GM12878 (cell line): ENCODE data around the gene HSPA12A. TPM values are rescaled to one million over a fixed set of nuclear protein-coding genes. Genes with fewer than 3 reads are reported as not detected.

Experiments
- ATAC-seq: fragments of 200-7000 bp; cut with Tn5 transposase; 3 replicates; pipeline ENCODE4 v1.9.1; 2020; ENCODE audit warnings: mild to moderate bottlenecking, moderate library complexity
- BruUV-seq: library from RNA; stranded (reverse); fragments of 400-500 nt; replicated peaks from 2 replicates; lab custom pipeline; 2021; lab: Mats Ljungman, UMichigan
- CTCF ChIA-PET: fragments of 300-600 bp; sonication (Branson Sonifier 250); formaldehyde crosslinking; extraction: SDS; loops from one replicate; lab custom pipeline; 2021; ENCODE audit warnings: inconsistent platforms; lab: Yijun Ruan, JAX
- POLR2A ChIA-PET: fragments of 350-600 bp; formaldehyde crosslinking; extraction: SDS; loops from one replicate; lab custom pipeline; 2021; ENCODE audit warnings: inconsistent platforms; lab: Charles Lee
- RAD21 ChIA-PET: fragments of 300-600 bp; sonication (Branson Sonifier 250); formaldehyde crosslinking; loops from one replicate; lab custom pipeline; 2023; ENCODE audit warnings: antibody characterized with exemption; ENCODE audit not compliant: unreplicated experiment; lab: Charles Lee
- SMC1A ChIA-PET: fragments of 300-600 bp; sonication (Branson Sonifier 250); formaldehyde crosslinking; loops from one replicate; lab custom pipeline; 2023; ENCODE audit not compliant: unreplicated experiment, uncharacterized antibody; lab: Charles Lee
- DNase-seq: peaks from one replicate; pipeline ENCODE4 v3.0.0-alpha.2; 2011; ENCODE audit warnings: low read depth, low spot score
- FAIRE-seq: peaks from 3 replicates; lab custom pipeline; 2011; peaks lifted over from hg19 to GRCh38; lab: Jason Lieb, UNC
- H2AFZ ChIP-seq: 2 replicates; pipeline ENCODE4 v1.6.0; 2011; ENCODE audit warnings: low read depth, low read length, control low read depth; ENCODE audit not compliant: control insufficient read depth
- H3K27ac ChIP-seq: 2 replicates; pipeline ENCODE4 v1.5.1; 2011; ENCODE audit warnings: control low read depth; ENCODE audit not compliant: control insufficient read depth, insufficient read depth
- H3K27me3 ChIP-seq, 2 experiments: replicated peaks in 1 of 2; 2 replicates each; pipeline versions ENCODE4 v1.6.0 to v1.6.1; 2011; ENCODE audit warnings: low read length in 1 of 2; ENCODE audit not compliant: control insufficient read depth in 2 of 2, insufficient read depth in 2 of 2
- H3K36me3 ChIP-seq, 2 experiments: 2 replicates each; pipeline ENCODE4 v1.5.1; 2011; ENCODE audit warnings: low read length in 1 of 2; ENCODE audit not compliant: control insufficient read depth in 2 of 2, insufficient read depth in 2 of 2
- H3K4me1 ChIP-seq: 2 replicates; pipeline ENCODE4 v1.6.1; 2011; ENCODE audit warnings: mild to moderate bottlenecking, low read length, moderate library complexity, mixed read lengths; ENCODE audit not compliant: control insufficient read depth, insufficient read depth
- H3K4me2 ChIP-seq: 2 replicates; pipeline ENCODE4 v1.6.0; 2011; ENCODE audit warnings: control low read depth; ENCODE audit not compliant: control insufficient read depth, insufficient read depth
- H3K4me3 ChIP-seq: fragments of 200-600 bp; sonication (generic); 2 replicates; pipeline ENCODE4 v1.5.1; 2016
- H3K79me2 ChIP-seq: 2 replicates; pipeline ENCODE4 v1.6.0; 2011; ENCODE audit warnings: low read length; ENCODE audit not compliant: control insufficient read depth, insufficient read depth
- H3K9ac ChIP-seq: 2 replicates; pipeline ENCODE4 v1.8.0; 2011; ENCODE audit warnings: low read length, control low read depth, mixed read lengths; ENCODE audit not compliant: control insufficient read depth, insufficient read depth
- H3K9me3 ChIP-seq: replicated peaks from 3 replicates; pipeline ENCODE4 v1.5.1; 2011; ENCODE audit warnings: mild to moderate bottlenecking, low read length; ENCODE audit not compliant: control insufficient read depth, insufficient read depth
- H4K20me1 ChIP-seq: 2 replicates; pipeline ENCODE4 v1.6.0; 2011; ENCODE audit not compliant: control insufficient read depth, insufficient read depth
- BMI1 ChIP-seq: fragments of 450-650 bp; IDR thresholded peaks from 2 replicates; pipeline ENCODE4 v1.6.1; 2016; ENCODE audit warnings: mild to moderate bottlenecking, moderate library complexity, borderline replicate concordance
- EP300 ChIP-seq, 2 experiments: fragments of 150-350 bp in 1 of 2; IDR thresholded peaks; 2 replicates each; pipeline ENCODE4 v1.6.1; 2011 to 2012; ENCODE audit warnings: low read depth in 2 of 2, low read length in 2 of 2, borderline replicate concordance in 1 of 2, improper control_type of control experiment in 1 of 2, inconsistent platforms in 1 of 2; ENCODE audit not compliant: control insufficient read depth in 1 of 2
- FOXK2 ChIP-seq: fragments of 450-650 bp; IDR thresholded peaks from 2 replicates; pipeline ENCODE4 v1.6.1; 2017; ENCODE audit warnings: mild to moderate bottlenecking, moderate library complexity
- HDAC2 ChIP-seq: fragments of 200-600 bp; sonication (generic); IDR thresholded peaks from 2 replicates; pipeline ENCODE4 v1.6.1; 2017
- LARP7 ChIP-seq: fragments of 450-650 bp; IDR thresholded peaks from 2 replicates; pipeline ENCODE4 v1.6.1; 2017; ENCODE audit warnings: mild to moderate bottlenecking
- PAX8 ChIP-seq: fragments of 450-650 bp; IDR thresholded peaks from 2 replicates; pipeline ENCODE4 v1.6.1; 2017; ENCODE audit warnings: mild to moderate bottlenecking, moderate library complexity
- RB1 ChIP-seq: fragments of 450-650 bp; formaldehyde crosslinking; IDR thresholded peaks from 2 replicates; pipeline ENCODE4 v1.6.1; 2017; ENCODE audit warnings: mild to moderate bottlenecking, borderline replicate concordance
- RUNX3 ChIP-seq: IDR thresholded peaks from 2 replicates; pipeline ENCODE4 v1.6.1; 2012; ENCODE audit warnings: low read length, inconsistent platforms
- SIN3A ChIP-seq: IDR thresholded peaks from 2 replicates; pipeline ENCODE4 v1.6.1; 2012; ENCODE audit warnings: low read depth, low read length, improper control_type of control experiment
- SMAD1 ChIP-seq: fragments of 450-650 bp; IDR thresholded peaks from 2 replicates; pipeline ENCODE4 v1.6.1; 2018; ENCODE audit warnings: mild to moderate bottlenecking, low read depth; ENCODE audit not compliant: partially characterized antibody
- SPI1 ChIP-seq: IDR thresholded peaks from 2 replicates; pipeline ENCODE4 v1.6.1; 2011; ENCODE audit warnings: low read depth, mild to moderate bottlenecking, low read length, moderate library complexity, borderline replicate concordance; ENCODE audit not compliant: insufficient read depth
- TARDBP ChIP-seq: IDR thresholded peaks from 2 replicates; pipeline ENCODE4 v1.6.1; 2016; ENCODE audit warnings: borderline replicate concordance
- WGBS: methylation state at CpG from one replicate; pipeline ENCODE4 v1.1.6; 2016; ENCODE audit warnings: low lambda C conversion rate; ENCODE audit not compliant: insufficient replicate concordance, insufficient coverage; ENCODE audit errors: missing lambda C conversion rate; 5-methylcytosine and 5-hydroxymethylcytosine counted together
- in situ Hi-C: fragments of 300-500 bp; cut with MboI; formaldehyde crosslinking; loops from 9 replicates; pipeline ENCODE4 v1.14.3; 2018; ENCODE audit warnings: mixed read lengths
- intact Hi-C: fragments of 100-400 bp; cut with micrococcal nuclease; formaldehyde crosslinking; loops from one replicate; pipeline ENCODE4 v1.14.2; 2022; ENCODE audit not compliant: unreplicated experiment
- polyA plus RNA-seq, 11 experiments: library from polyadenylated mRNA; depleted of rRNA in 4 of 11; unstranded in 6 of 11; stranded (reverse) in 5 of 11; fragments of >200 nt; fragmentation: Nextera tagmentation in 4 of 11; fragmentation: Illumina TruSeq in 1 of 11; extraction: Ambion mirVana in 4 of 11; extraction: Trizol in 1 of 11; gene quantifications; 1 replicate in 1 of 11; 2 replicates in 10 of 11; pipeline versions ENCODE4 v1.2.1 to v1.2.3, GENCODE V29; 2011 to 2016; ENCODE audit warnings: inconsistent platforms in 2 of 11, missing spikeins in 2 of 11, low read depth in 1 of 11
- total RNA-seq, 4 experiments: library from RNA; depleted of rRNA in 3 of 4; stranded (reverse); fragments of >200 nt in 3 of 4; fragmentation: Illumina TruSeq in 1 of 4; extraction: Trizol in 1 of 4; gene quantifications; 2 replicates each; pipeline versions ENCODE4 v1.2.1 to v1.2.3, GENCODE V29; 2013 to 2021
- TF ChIP-seq, protein P1 (sequence below): fragments of 450-650 bp; conservative IDR thresholded peaks from 2 replicates; pipeline ENCODE4 v1.6.1; 2017; ENCODE audit warnings: mild to moderate bottlenecking, moderate library complexity
- TF ChIP-seq, protein P2 (sequence below): fragments of 450-650 bp; IDR thresholded peaks from 2 replicates; pipeline ENCODE4 v1.6.1; 2017; ENCODE audit warnings: mild to moderate bottlenecking, moderate library complexity
- TF ChIP-seq, protein P3 (sequence below): IDR thresholded peaks from 2 replicates; pipeline ENCODE4 v1.6.1; 2012; ENCODE audit warnings: low read depth, low read length, improper control_type of control experiment
- TF ChIP-seq, protein P4 (sequence below): fragments of 450-650 bp; IDR thresholded peaks from 2 replicates; pipeline ENCODE4 v1.6.1; 2018; ENCODE audit warnings: borderline replicate concordance, mild to moderate bottlenecking; ENCODE audit not compliant: partially characterized antibody

HSPA12A gene
- total and polyA plus RNA-seq, 10 of the 15 experiments (the other 5 are each of a cell fraction or from before 2014, with no cell fraction given) = 0.90 to 20.2 (median 2.8) TPM

DNA sequence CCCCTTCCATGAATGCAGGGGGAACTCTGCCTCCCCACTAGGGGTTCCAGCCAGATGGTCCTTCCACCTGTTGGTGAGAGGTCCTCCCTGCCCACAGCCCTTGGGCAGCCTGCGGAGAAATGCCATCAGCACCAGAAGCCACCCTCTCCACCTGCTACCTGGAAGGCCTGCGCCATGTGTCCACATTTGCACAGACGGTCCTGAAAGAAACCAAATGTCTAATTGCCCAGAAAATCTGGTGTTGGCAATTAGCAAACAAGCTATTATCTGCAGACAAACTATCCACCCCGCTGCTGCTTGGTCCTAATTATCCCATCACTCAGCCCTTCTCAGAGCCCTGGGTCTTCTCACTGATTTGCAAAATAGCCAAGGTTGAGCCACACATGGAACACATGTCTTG lies 32.3 kb downstream of the HSPA12A start (continued):
- TF ChIP-seq PAX8 = no peak
- TF ChIP-seq SPI1 = no peak
- TF ChIP-seq HDAC2 = no peak
- TF ChIP-seq, protein P1, sequence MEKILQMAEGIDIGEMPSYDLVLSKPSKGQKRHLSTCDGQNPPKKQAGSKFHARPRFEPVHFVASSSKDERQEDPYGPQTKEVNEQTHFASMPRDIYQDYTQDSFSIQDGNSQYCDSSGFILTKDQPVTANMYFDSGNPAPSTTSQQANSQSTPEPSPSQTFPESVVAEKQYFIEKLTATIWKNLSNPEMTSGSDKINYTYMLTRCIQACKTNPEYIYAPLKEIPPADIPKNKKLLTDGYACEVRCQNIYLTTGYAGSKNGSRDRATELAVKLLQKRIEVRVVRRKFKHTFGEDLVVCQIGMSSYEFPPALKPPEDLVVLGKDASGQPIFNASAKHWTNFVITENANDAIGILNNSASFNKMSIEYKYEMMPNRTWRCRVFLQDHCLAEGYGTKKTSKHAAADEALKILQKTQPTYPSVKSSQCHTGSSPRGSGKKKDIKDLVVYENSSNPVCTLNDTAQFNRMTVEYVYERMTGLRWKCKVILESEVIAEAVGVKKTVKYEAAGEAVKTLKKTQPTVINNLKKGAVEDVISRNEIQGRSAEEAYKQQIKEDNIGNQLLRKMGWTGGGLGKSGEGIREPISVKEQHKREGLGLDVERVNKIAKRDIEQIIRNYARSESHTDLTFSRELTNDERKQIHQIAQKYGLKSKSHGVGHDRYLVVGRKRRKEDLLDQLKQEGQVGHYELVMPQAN = no peak

DNA sequence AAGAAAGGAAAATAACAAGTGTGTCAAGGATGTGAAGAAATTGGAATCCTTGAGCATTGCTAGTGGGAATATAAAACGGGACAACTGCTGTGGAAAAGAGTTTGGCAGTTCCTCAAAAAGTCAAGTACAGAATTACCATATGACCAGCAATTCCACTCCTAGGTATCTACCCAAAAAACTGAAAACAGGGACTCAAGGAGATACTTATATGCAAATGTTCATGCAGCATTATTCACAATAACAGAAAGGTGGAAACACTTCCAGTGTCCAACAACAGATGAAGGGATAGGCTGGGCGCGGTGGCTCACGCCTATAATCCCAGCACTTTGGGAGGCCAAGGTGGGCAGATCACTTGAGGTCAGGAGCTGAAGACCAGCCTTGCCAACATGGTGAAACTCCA lies 33.5 kb downstream of the HSPA12A start:
- no peak overlapping the region for H2AFZ ChIP-seq
- POLR2A ChIA-PET = interaction anchor here (0.7 kb wide), 1 partner anchor 937 kb away, joined by 5 read pairs; no protein-coding TSS in a partner anchor
- WGBS = 54% methylated on average over 4 of the region's 4 CpGs
- in situ Hi-C loops (no loop called here), intact Hi-C loops (no loop called here)
- SMC1A ChIA-PET = no interaction called here
- no peak overlapping the region for H3K4me2 ChIP-seq
- no peaks in the 10 kb centered on the region for H3K9me3 ChIP-seq
- no peaks in the 10 kb centered on the region; a peak in 1 of 4 replicates for H3K27me3 ChIP-seq
- no peak overlapping the region for H3K4me3 ChIP-seq
- no peak overlapping the region for H3K9ac ChIP-seq
- H3K79me2 ChIP-seq = no peaks in the 10 kb centered on the region
- no TSS peak for BruUV-seq
- FAIRE-seq = no peak
- RAD21 ChIA-PET = no interaction called here
- no peaks in the 10 kb centered on the region for H3K36me3 ChIP-seq
- H4K20me1 ChIP-seq = no peaks in the 10 kb centered on the region
- ATAC-seq = no peak
- H3K27ac ChIP-seq = no peak overlapping the region
- no peak for DNase-seq
- no peaks in the 10 kb centered on the region for H3K4me1 ChIP-seq
- CTCF ChIA-PET = no interaction called here
- TF ChIP-seq, protein P2, sequence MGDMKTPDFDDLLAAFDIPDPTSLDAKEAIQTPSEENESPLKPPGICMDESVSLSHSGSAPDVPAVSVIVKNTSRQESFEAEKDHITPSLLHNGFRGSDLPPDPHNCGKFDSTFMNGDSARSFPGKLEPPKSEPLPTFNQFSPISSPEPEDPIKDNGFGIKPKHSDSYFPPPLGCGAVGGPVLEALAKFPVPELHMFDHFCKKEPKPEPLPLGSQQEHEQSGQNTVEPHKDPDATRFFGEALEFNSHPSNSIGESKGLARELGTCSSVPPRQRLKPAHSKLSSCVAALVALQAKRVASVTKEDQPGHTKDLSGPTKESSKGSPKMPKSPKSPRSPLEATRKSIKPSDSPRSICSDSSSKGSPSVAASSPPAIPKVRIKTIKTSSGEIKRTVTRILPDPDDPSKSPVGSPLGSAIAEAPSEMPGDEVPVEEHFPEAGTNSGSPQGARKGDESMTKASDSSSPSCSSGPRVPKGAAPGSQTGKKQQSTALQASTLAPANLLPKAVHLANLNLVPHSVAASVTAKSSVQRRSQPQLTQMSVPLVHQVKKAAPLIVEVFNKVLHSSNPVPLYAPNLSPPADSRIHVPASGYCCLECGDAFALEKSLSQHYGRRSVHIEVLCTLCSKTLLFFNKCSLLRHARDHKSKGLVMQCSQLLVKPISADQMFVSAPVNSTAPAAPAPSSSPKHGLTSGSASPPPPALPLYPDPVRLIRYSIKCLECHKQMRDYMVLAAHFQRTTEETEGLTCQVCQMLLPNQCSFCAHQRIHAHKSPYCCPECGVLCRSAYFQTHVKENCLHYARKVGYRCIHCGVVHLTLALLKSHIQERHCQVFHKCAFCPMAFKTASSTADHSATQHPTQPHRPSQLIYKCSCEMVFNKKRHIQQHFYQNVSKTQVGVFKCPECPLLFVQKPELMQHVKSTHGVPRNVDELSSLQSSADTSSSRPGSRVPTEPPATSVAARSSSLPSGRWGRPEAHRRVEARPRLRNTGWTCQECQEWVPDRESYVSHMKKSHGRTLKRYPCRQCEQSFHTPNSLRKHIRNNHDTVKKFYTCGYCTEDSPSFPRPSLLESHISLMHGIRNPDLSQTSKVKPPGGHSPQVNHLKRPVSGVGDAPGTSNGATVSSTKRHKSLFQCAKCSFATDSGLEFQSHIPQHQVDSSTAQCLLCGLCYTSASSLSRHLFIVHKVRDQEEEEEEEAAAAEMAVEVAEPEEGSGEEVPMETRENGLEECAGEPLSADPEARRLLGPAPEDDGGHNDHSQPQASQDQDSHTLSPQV = no peak
- TF ChIP-seq FOXK2 (no peak), TARDBP (no peak), RB1 (no peak), EP300 (IDR thresholded peaks at IDR 0.05; ENCODE audit: borderline replicate concordance in 1 of 2, control insufficient read depth in 1 of 2, low read depth in 2 of 2, low read length in 2 of 2) (no peak), LARP7 (no peak), RUNX3 (no peak), BMI1 (no peak), SMAD1 (no peak), PAX8 (no peak), SIN3A (no peak)
- TF ChIP-seq, protein P3, sequence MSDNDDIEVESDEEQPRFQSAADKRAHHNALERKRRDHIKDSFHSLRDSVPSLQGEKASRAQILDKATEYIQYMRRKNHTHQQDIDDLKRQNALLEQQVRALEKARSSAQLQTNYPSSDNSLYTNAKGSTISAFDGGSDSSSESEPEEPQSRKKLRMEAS = no peak
- TF ChIP-seq, protein P4, sequence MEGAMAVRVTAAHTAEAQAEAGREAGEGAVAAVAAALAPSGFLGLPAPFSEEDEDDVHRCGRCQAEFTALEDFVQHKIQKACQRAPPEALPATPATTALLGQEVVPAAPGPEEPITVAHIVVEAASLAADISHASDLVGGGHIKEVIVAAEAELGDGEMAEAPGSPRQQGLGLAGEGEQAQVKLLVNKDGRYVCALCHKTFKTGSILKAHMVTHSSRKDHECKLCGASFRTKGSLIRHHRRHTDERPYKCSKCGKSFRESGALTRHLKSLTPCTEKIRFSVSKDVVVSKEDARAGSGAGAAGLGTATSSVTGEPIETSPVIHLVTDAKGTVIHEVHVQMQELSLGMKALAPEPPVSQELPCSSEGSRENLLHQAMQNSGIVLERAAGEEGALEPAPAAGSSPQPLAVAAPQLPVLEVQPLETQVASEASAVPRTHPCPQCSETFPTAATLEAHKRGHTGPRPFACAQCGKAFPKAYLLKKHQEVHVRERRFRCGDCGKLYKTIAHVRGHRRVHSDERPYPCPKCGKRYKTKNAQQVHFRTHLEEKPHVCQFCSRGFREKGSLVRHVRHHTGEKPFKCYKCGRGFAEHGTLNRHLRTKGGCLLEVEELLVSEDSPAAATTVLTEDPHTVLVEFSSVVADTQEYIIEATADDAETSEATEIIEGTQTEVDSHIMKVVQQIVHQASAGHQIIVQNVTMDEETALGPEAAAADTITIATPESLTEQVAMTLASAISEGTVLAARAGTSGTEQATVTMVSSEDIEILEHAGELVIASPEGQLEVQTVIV = no peak
